Skeletal muscle tissue (tissue), 4 donors: Measurements from ENCODE around the gene CRKL. TPM values are rescaled to one million over a fixed set of nuclear protein-coding genes. Genes with fewer than 3 reads are reported as not detected.
A peak's percentile ranks its signal among the peaks of the same experiment; 100 is the strongest.
"Not testable (repeated sequence)": the region's sequence is repeated elsewhere in the genome, so short reads cannot be mapped to it uniquely, and the experiment has no call there.

Source experiments
- H3K27ac ChIP-seq: one replicate; pipeline ENCODE4 v1.7.0; 2013; ENCODE audit warnings: mild to moderate bottlenecking, low read depth, low read length, inconsistent platforms
- H3K27me3 ChIP-seq, 3 donors: one replicate each; pipeline ENCODE4 v1.7.0; 2013; ENCODE audit warnings: low read length in 3 of 3; ENCODE audit not compliant: control insufficient read depth in 3 of 3, insufficient read depth in 3 of 3
- H3K36me3 ChIP-seq, 3 donors: one replicate each; pipeline ENCODE4 v1.7.0; 2013; ENCODE audit warnings: low read length in 3 of 3; ENCODE audit not compliant: control insufficient read depth in 3 of 3, insufficient read depth in 3 of 3
- H3K4me1 ChIP-seq, 3 donors: one replicate each; pipeline ENCODE4 v1.7.0; 2013; ENCODE audit warnings: low read length in 3 of 3, mild to moderate bottlenecking in 3 of 3; ENCODE audit not compliant: control insufficient read depth in 3 of 3, insufficient read depth in 3 of 3
- H3K4me3 ChIP-seq, 3 donors: one replicate each; pipeline ENCODE4 v1.7.0; 2013; ENCODE audit warnings: low read length in 3 of 3
- H3K9ac ChIP-seq, 3 donors: one replicate each; pipeline ENCODE4 v1.7.0; 2013; ENCODE audit warnings: low read length in 3 of 3, mild to moderate bottlenecking in 3 of 3, moderate library complexity in 2 of 3, low read depth in 1 of 3
- H3K9me3 ChIP-seq, 3 donors: one replicate each; pipeline ENCODE4 v1.7.0; 2013; ENCODE audit warnings: low read length in 3 of 3; ENCODE audit not compliant: control insufficient read depth in 3 of 3
- total RNA-seq: library from RNA; depleted of rRNA; stranded (reverse); fragments of >200 nt; gene quantifications from one replicate; pipeline ENCODE4 v1.2.3, GENCODE V29; 2014
- donor health status: Osteomylitis.

The CRKL gene
- total RNA-seq, 1 donor from 2014 or later = 45.9 TPM

DNA sequence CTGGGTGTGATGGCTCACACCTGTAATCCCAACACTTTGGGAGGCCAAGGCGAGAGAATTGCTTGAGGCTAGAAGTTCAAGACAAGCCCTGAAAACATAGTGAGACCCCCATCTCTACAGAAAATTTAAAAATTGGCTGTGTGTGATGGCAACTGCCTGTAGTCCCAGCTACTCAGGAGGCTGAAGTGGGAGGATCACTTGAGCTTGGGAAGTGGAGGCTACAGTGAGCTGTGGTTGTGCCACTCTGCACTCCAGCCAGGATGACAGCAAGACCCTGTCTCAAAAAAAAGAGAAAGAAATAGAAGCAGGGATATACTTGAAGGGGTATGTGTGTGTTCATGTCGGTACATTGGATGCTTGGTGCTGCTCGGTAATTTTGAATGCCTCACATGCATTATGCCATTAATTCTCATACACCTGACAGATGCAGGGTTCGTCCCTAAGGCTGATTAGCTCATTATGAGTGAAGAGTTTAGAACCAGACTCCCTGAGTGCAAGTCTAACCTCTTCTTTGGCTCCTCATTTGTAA, 14.0 kb downstream of the CRKL start:
- H3K4me3 ChIP-seq = no peak overlapping the region
- peaks cover 5 to 10% (median 5%) of the 10 kb centered on the region in 3 donors for H3K36me3 ChIP-seq
- H3K9ac ChIP-seq = no peak overlapping the region
- H3K4me1 ChIP-seq = peaks cover 2 to 10% (median 4%) of the 10 kb centered on the region in 3 donors
- no peaks in the 10 kb centered on the region for H3K9me3 ChIP-seq
- H3K27me3 ChIP-seq = no peaks in the 10 kb centered on the region
- no peak overlapping the region for H3K27ac ChIP-seq

DNA sequence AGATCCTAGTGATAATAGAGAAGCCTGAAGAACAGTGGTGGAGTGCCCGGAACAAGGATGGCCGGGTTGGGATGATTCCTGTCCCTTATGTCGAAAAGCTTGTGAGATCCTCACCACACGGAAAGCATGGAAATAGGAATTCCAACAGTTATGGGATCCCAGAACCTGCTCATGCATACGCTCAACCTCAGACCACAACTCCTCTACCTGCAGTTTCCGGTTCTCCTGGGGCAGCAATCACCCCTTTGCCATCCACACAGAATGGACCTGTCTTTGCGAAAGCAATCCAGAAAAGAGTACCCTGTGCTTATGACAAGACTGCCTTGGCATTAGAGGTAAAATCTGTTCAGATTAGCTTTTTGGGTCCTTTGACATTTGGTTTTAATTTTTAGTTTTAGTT, 16.7 kb downstream of the CRKL start:
- no peak overlapping the region for H3K27ac ChIP-seq
- H3K4me1 ChIP-seq = peaks cover 20 to 21% (median 20%) of the 10 kb centered on the region in 3 donors
- H3K9ac ChIP-seq = no peak overlapping the region

DNA sequence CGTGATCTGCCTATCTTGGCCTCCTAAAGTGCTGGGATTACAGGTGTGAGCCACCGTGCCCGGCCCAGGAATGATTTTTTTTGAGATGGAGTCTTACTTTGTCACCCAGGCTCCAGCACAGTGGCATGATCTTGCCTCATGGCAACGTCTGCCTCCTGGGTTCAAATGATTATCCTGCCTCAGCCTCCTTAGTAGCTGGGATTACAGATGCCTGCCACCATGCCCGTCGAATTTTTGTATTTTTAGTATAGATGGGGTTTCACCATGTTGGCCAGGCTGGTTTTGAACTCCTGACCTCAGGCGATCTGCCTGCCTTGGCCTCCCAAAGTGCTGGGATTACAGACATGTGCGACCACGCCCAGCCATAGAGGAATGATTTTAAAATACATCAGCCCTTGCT, 17.8 kb downstream of the CRKL start:
- Histone ChIP-seq H3K36me3 (peaks cover 5 to 18% (median 9%) of the 10 kb centered on the region in 3 donors), H3K4me1 (peaks cover 22 to 24% (median 23%) of the 10 kb centered on the region in 3 donors)
- H3K27me3 ChIP-seq, H3K9me3 ChIP-seq, H3K27ac ChIP-seq, H3K4me3 ChIP-seq, H3K9ac ChIP-seq: not testable (repeated sequence)

More for the DNA sequence above, 16.7 kb downstream of the CRKL start:
- no peak overlapping the region for H3K4me3 ChIP-seq
- no peaks in the 10 kb centered on the region for H3K27me3 ChIP-seq
- H3K36me3 ChIP-seq = peaks cover 5 to 18% (median 9%) of the 10 kb centered on the region in 3 donors
- no peaks in the 10 kb centered on the region for H3K9me3 ChIP-seq

DNA sequence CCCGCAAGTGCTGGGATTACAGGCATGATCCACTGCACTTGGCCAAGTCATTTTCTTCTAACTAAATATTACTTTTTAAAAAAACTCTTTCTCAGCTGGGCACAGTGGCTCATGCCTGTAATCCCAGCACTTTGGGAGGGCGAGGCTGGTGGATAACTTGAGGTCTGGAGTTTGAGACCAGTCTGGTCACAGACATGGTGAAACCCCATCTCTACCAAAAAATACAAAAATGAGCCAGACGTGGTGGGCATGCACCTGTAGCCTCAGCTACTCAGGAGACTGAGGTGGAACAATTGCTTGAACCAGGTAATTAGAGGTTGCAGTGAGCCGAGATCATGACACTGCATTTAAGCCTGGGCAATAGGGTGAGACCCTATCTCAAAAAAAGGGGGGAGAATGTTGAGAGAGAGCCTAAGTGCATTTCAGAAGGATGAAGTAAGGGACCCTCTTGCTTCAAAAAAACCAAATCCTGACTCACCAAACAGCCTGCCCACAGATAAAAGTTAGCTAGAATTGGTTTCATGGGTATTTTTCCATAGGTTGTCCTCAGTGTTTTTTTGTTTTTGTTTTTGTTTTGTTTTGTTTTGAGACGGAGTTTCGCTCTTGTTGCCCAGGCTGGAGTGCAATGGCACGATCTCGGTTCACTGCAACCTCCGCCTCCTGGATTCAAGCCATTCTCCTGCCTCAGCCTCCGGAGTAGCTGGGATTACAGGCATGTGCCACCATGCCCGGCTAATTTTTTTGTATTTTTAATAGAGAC, 18.8 kb downstream of the CRKL start:
- not testable (repeated sequence) for H3K4me3 ChIP-seq, H3K27me3 ChIP-seq, H3K27ac ChIP-seq, H3K9ac ChIP-seq, H3K9me3 ChIP-seq
- Histone ChIP-seq H3K36me3 (peaks cover 5 to 18% (median 9%) of the 10 kb centered on the region in 3 donors), H3K4me1 (peaks cover 27 to 32% (median 30%) of the 10 kb centered on the region in 3 donors)

DNA sequence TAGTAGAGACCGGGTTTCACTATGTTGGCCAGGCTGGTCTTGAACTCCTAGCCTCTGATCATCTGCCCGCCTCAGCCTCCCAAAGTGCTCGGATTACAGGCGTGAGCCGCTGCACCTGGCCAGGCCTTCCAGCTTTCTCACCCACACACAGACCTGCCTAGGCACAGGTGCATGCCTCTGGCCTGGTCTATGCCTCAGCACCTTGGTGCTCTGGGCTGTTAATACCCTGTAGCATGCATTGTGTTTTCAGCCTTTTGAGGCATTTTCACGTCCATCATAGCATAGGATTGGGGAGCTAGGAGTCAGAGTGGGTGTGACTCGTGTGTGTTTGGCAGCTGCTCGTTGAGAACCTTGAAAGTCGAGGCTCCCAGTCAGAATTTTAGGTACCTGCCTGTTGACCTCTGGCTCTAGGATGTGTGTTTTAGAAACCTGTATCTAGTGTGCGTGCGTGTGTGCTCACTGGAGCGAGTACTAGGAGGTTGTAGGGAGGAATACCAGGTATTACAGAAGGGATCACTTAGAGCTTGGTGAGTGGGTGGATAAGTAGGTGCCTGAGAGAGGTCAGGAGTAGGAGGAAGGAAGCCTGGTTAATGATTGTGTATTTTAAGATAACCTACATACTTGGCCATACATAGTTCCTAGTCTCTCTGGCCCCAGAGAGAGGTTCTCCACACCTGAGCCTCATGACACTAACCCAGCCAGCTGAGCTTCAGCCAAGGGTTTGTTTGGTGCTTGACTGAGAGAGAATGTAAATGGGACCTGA, 20.0 kb downstream of the CRKL start:
- Histone ChIP-seq H3K27ac (no peak overlapping the region), H3K9me3 (no peaks in the 10 kb centered on the region), H3K4me1 (peaks cover 27 to 40% (median 29%) of the 10 kb centered on the region in 3 donors), H3K4me3 (peak overlapping the region in 2 of 3 donors; percentile 0 to 41), H3K9ac (peak overlapping the region in 1 of 3 donors; percentile 54), H3K27me3 (no peaks in the 10 kb centered on the region), H3K36me3 (peaks cover 5 to 18% (median 11%) of the 10 kb centered on the region in 3 donors)

DNA sequence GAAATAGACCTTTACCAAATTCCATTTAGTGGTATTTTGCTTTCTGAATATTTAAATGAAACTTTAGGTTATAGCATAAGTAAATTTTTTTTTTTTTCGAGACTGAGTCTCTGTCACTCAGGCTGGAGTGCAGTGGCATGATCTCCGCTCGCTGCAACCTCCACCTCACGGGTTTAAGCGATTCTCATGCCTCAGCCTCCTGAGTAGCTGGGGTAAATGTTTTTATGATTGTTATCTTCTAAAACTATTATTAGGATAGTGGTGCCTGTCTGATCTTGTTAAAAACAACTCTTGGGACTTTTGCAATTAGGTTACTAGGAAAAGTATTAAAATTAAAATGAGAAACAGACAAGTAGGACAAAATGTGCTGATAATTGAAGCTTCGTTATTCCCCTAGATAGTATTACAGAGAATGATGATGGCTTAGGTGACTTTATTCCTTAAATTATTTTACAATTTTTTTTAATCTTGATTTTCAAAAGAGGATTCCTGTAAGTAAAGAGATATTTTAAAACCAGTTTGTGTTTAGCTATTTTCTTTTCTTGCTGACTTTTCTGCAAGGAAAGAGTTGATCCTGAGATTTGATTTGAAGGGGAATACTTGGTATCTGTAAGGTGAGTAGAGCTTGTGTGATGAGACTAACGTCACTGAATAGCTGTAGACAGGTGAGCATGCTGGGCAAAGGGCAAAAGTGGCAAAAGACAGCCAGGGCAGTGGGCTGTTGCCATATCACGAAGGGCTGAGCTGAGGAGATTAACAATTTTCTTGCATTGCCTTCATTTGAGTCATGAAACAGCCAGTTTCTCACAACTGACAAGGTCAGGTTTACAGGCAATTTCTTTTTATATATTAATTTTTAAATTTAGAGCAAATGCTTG, 20.8 kb downstream of the CRKL start:
- Histone ChIP-seq H3K36me3 (peaks cover 5 to 18% (median 11%) of the 10 kb centered on the region in 3 donors), H3K4me1 (peaks cover 27 to 40% (median 29%) of the 10 kb centered on the region in 3 donors), H3K27ac (no peak overlapping the region), H3K27me3 (no peaks in the 10 kb centered on the region), H3K9me3 (no peaks in the 10 kb centered on the region), H3K9ac (no peak overlapping the region), H3K4me3 (peak overlapping the region in 1 of 3 donors; percentile 0)

DNA sequence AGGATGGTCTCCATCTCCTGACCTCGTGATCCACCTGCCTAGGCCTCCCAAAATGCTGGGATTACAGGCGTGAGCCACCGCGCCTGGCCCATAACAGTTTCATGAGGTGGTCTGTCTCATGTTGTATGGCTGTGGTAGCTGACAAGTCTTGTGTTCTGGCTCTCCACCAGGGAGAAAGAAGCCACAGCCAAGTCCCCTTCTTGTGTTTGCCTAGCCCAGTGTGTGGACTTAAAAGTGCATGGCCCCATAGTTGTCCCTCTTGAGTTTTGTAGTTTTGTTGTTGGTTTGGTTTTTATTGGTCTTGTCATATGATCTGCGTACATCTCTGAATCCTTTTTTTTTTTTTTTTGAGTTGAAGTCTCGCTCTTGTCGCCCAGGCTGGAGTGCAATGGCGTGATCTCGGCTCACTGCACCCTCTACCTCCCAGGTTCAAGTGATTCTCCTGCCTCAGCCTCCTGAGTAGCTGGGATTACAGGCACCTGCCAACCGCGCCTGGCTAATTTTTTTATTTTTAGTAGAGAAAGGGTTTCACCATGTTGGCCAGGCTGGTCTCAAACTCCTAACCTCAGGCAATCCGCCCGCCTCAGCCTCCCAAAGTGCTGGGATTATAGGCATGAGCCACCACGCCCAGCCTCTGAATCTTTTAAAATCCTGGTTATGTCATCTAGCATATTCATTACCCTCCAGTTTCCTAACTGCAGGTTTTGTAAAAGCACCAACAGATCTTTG, 22.4 kb downstream of the CRKL start:
- not testable (repeated sequence) for H3K27me3 ChIP-seq, H3K27ac ChIP-seq, H3K4me3 ChIP-seq, H3K9me3 ChIP-seq, H3K9ac ChIP-seq
- peaks cover 0 to 12% (median 6%) of the 10 kb centered on the region in 3 donors for H3K36me3 ChIP-seq
- peaks cover 27 to 40% (median 29%) of the 10 kb centered on the region in 3 donors for H3K4me1 ChIP-seq

DNA sequence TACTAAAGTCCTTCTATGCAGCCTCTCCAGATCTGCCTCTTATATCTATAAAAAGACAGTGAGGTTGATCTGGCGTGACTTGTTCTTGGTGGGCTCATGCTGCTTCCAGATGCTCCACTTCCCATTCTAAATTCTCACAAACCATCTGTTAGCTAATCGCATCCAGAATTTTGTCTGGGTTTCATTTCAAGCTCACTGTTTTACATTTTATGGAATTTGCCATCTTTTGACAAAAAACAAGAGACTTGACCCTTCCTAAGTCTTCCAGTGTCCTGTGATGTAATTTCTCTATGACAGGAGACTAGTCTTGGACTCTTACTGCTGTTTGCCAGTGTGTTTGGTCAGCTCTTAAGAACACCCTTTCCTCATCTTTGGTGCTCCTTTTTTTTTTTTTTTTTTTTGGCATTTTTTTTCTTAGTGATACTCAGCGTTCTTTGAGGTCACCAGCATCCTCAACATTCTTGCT, 23.0 kb downstream of the CRKL start:
- H3K4me1 ChIP-seq = peaks cover 27 to 40% (median 29%) of the 10 kb centered on the region in 3 donors
- H3K27me3 ChIP-seq = no peaks in the 10 kb centered on the region

DNA sequence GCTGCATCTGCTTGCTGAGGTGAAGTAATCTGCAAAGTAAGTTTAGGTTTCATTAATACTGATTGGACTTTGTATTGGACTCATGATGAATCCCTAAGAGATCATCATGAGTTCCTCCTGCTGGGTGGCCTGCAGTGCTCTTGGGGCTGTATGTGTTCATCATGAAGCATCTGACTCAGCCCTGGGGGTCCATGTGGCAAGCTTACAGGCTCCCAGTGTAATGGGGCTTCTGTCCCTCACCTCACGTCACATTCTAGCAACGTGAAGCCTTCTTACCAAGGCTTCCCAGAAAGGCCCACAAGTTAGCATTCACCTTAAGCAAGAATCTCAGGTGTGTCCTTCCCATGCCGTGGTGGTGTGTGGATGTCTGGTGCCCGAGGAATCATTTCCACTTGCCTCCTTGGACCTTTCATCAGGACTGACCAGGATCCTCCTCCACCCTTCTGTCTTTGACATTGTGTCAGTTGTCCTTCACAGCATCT, 23.7 kb downstream of the CRKL start:
- H3K9ac ChIP-seq = no peak overlapping the region
- no peak overlapping the region for H3K27ac ChIP-seq
- H3K9me3 ChIP-seq = no peaks in the 10 kb centered on the region
- H3K4me3 ChIP-seq = no peak overlapping the region
- H3K36me3 ChIP-seq = peaks cover 0 to 10% (median 6%) of the 10 kb centered on the region in 3 donors
- H3K4me1 ChIP-seq = peaks cover 27 to 42% (median 33%) of the 10 kb centered on the region in 3 donors
- H3K27me3 ChIP-seq = no peaks in the 10 kb centered on the region

More for the DNA sequence above, 23.0 kb downstream of the CRKL start:
- Histone ChIP-seq H3K27ac (no peak overlapping the region), H3K4me3 (no peak overlapping the region), H3K36me3 (peaks cover 0 to 12% (median 6%) of the 10 kb centered on the region in 3 donors), H3K9me3 (no peaks in the 10 kb centered on the region), H3K9ac (no peak overlapping the region)
